ENCODE data around the gene RCHY1.

DNA sequence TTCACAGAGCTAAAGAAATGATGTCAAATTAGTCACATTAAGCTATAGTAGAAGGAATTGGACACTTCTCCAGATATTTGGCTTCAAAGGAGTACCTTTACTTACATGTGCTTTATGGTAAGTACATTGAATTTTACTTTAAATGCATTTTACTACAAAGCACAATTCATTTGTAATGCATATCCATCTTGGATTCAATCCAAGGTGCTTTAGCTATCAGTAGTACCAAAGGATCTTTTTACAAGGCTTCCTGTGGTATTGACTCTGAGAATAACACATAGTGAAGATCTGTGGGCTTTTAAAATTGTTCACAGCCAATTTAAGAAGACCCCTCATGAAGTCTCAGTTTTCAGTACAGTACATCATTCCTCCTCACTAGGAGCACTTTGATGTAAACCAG lies 13.3 kb upstream of the RCHY1 start:
- TF ChIP-seq, protein P1, sequence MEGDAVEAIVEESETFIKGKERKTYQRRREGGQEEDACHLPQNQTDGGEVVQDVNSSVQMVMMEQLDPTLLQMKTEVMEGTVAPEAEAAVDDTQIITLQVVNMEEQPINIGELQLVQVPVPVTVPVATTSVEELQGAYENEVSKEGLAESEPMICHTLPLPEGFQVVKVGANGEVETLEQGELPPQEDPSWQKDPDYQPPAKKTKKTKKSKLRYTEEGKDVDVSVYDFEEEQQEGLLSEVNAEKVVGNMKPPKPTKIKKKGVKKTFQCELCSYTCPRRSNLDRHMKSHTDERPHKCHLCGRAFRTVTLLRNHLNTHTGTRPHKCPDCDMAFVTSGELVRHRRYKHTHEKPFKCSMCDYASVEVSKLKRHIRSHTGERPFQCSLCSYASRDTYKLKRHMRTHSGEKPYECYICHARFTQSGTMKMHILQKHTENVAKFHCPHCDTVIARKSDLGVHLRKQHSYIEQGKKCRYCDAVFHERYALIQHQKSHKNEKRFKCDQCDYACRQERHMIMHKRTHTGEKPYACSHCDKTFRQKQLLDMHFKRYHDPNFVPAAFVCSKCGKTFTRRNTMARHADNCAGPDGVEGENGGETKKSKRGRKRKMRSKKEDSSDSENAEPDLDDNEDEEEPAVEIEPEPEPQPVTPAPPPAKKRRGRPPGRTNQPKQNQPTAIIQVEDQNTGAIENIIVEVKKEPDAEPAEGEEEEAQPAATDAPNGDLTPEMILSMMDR (IDR thresholded peaks at IDR 0.05; ENCODE audit: low read depth, low read length): no peak
- TF ChIP-seq POLR2A (IDR thresholded peaks at IDR 0.05; ENCODE audit: extremely low read depth, insufficient read length) (no peak), MYC (IDR thresholded peaks at IDR 0.05; ENCODE audit: low read depth, low read length) (no peak)
- TF ChIP-seq, protein P2, sequence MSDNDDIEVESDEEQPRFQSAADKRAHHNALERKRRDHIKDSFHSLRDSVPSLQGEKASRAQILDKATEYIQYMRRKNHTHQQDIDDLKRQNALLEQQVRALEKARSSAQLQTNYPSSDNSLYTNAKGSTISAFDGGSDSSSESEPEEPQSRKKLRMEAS (IDR thresholded peaks at IDR 0.05; ENCODE audit: low read depth, low read length): no peak

Data from NB4 (cell line).